GM18519 (cell line): Measurements from ENCODE around the gene NEIL3.

Source experiments
- ATAC-seq: cut with Tn5 transposase; IDR thresholded peaks from one replicate; pipeline ENCODE4 v1.9.1; 2021; ENCODE audit warnings: mild to moderate bottlenecking, moderate library complexity; ENCODE audit not compliant: unreplicated experiment, low FRiP score

Gene NEIL3

GRCh38 chr4:177356206-177356605 is 46.5 kb downstream of the NEIL3 start:
- no peak for ATAC-seq

GRCh38 chr4:177356921-177357320 is 47.2 kb downstream of the NEIL3 start:
- ATAC-seq: no peak

GRCh38 chr4:177367336-177367735 is 57.7 kb downstream of the NEIL3 start:
- ATAC-seq: no peak

- ATAC-seq: no peak
Observed at GRCh38 chr4:177369372-177369771, 59.7 kb downstream of the NEIL3 start.

- no peak for ATAC-seq
Observed at GRCh38 chr4:177371461-177371860, 61.8 kb downstream of the NEIL3 start.

- no peak for ATAC-seq
Observed at GRCh38 chr4:177374966-177375365, 65.3 kb downstream of the NEIL3 start.

- no peak for ATAC-seq
Observed at GRCh38 chr4:177375372-177375771, 65.7 kb downstream of the NEIL3 start.

- ATAC-seq: no peak
Observed at GRCh38 chr4:177376024-177376423, 66.3 kb downstream of the NEIL3 start.

GRCh38 chr4:177380730-177381287 is 71.1 kb downstream of the NEIL3 start:
- no peak for ATAC-seq

GRCh38 chr4:177381762-177382310 is 72.2 kb downstream of the NEIL3 start:
- no peak for ATAC-seq

GRCh38 chr4:177384856-177385397 is 75.3 kb downstream of the NEIL3 start:
- no peak for ATAC-seq

- no peak for ATAC-seq
Observed at GRCh38 chr4:177385576-177386277, 76.1 kb downstream of the NEIL3 start.

GRCh38 chr4:177386278-177386815 is 76.7 kb downstream of the NEIL3 start:
- no peak for ATAC-seq

- ATAC-seq: no peak
Observed at GRCh38 chr4:177391287-177391686, 81.6 kb downstream of the NEIL3 start.

- no peak for ATAC-seq
Observed at GRCh38 chr4:177391953-177392352, 82.3 kb downstream of the NEIL3 start.

GRCh38 chr4:177393236-177393635 is 83.6 kb downstream of the NEIL3 start:
- no peak for ATAC-seq

GRCh38 chr4:177396352-177396751 is 86.7 kb downstream of the NEIL3 start:
- ATAC-seq: no peak

GRCh38 chr4:177400030-177400429 is 90.4 kb downstream of the NEIL3 start:
- ATAC-seq: no peak

GRCh38 chr4:177401658-177402273 is 92.1 kb downstream of the NEIL3 start:
- ATAC-seq: no peak

GRCh38 chr4:177403746-177404145 is 94.1 kb downstream of the NEIL3 start:
- no peak for ATAC-seq

- no peak for ATAC-seq
Observed at GRCh38 chr4:177404342-177404741, 94.7 kb downstream of the NEIL3 start.
